ENCODE results near the gene JOSD2.
"Not testable (repeated sequence)": the region's sequence is repeated elsewhere in the genome, so short reads cannot be mapped to it uniquely, and the experiment has no call there.

Gene JOSD2

DNA sequence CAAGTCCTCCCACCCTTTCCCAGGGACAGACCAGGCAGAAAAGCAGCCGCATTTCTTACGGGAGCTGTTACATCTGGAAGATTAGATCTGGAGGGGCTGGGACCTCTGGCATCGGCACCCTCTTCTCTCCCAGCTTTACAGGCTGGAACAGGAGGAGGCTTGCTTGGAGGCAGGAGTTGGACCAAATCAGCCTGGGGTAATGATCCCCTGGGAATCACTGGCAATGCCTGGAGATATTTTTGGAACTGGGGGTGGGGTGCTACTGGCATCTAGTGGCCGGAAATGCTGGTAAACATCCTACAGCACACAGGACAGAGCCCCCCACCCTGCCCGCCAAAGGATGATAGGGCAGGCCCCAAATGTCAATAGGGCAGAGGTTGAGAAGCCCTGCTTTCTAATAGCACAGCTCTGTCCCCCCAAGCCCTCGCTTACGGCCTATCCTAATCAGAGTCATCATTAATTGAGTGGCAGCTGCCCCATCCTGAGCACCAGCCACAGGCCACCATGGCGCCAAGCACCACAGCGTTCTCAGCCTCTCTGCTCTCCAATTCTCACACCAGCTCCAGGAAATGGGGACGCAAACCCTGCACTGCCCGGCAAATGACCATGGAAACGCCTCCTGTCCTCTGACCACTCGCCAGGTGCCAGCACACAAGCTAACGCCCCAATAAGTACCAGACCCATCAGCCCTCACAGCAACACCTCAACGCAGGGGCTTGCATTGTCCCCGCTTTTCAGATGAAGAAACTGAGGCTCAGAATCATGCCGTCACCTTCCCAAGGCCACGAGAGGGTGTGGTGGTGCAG is 36.6 kb upstream of the JOSD2 start:
- DNase-seq (ENCODE audit: low spot score) = no peak

DNA sequence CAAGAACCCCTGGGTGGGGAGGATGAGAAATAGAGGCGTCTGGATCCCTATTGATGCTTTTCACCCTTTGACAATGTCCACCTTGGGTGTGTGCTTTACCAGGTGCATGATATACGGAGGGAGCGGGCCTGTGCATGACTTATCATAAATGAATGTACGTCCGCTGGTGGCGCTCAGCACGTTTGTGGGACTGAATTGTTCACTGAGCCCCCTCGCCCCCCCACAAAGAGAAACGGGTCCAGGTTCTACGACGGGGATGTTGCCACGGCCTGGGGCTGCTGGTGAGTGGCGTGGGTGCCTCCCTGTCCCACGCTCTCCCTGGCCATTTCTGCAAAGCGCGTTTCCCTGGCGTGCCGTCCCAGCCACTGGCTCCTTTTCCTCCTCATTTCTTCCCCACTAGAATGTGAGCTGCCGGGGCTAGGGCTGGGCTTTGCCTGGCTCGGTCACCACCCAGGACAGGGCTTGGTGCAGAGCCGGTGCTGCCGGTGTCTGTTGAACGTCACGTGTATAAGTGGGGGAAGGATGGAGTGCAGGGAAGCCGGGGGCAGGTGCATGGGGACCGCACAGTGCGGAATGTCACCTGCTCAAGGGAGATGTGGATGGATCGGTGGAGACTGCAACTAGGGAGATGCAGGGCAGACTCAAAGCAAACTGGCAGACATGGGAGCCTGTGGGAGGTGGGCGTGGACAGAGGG is 35.7 kb upstream of the JOSD2 start:
- DNase-seq (ENCODE audit: low spot score) = no peak

DNA sequence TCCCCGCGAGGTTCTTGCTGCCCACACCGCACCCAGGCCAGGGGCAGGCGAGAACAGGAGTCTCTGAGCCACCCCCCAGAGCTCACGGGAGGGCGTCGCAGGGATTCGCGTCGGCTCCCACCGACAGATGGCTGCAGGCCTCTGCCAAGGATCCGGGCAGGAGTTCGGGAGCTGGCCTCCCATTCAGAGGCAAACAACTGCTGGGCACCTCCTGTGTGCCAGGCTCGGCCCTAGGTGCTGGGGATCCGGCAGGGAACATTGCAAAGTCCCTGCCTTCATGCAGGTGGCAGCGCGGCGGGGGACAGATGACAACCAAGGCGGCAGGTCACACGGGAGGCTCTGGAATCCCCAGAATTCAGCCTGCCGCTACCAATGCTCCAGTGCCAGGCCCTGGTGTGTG is 32.0 kb upstream of the JOSD2 start:
- no peak for DNase-seq (ENCODE audit: low spot score)

GRCh38 chr19:50537769-50538230 is 26.8 kb upstream of the JOSD2 start:
- peak; percentile 84 for DNase-seq (ENCODE audit: low spot score)

GRCh38 chr19:50537306-50537685 is 26.3 kb upstream of the JOSD2 start:
- no peak for DNase-seq (ENCODE audit: low spot score)

DNA sequence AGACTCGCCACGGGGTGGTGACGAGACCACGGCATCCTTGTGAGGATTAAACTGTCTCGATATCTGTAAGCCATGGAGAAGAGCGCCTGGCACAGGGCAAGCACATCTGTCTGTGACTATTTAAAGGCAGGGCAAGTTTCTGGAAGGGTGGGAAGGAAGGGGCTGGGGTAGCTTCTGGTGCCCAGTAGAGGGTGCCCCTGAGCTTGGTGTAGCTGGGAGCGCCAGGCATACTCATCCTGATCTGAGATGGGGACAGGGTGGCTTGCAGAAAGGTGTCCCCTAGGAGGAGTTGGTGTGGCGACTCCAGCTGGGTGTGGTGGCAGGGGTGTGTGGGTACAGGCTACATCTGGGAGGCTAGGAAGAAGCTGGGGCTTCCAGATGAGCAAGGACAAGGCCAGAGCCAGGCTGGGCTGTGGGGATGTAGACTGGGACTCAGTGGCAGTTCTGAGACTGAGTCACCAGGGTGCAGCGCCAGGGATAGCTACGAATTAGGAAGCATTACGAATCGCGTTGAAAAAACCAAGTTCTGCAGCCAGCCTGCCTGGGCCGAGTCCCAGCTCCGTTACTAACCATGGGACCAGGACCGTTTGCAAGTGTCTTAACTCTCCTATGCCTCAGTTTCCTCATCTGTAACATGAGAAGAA is 25.8 kb upstream of the JOSD2 start:
- no peak for DNase-seq (ENCODE audit: low spot score)

DNA sequence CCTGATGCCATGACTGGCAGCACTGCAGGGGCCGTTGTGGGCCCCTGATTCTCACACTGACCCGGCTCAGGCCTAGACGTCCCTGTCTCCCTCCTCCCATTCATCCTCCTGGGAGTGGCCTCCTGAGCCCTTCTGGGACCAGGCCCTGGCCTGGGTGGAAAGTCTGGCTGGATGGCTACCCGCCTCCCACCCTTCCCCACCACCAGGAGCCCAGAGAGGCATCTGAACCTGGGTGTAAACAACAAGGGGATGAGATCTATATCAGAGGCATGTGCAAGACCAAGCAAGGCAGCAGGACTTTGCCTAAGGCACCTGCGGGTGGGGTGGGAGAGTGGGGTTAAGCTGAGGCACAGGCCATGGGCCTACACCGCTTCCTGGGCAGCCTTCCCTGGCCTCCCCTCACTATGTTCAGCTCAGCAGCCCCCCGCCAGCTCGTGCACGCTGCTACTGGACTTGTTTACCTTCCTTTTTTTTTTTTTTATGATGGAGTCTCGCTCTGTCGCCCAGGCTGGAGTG is 24.7 kb upstream of the JOSD2 start:
- no peak for DNase-seq (ENCODE audit: low spot score)

GRCh38 chr19:50534478-50534877 is 23.5 kb upstream of the JOSD2 start:
- DNase-seq (ENCODE audit: low spot score) = no peak

GRCh38 chr19:50532952-50533351 is 22.0 kb upstream of the JOSD2 start:
- no peak for DNase-seq (ENCODE audit: low spot score)

- no peak for DNase-seq (ENCODE audit: low spot score)
These were observed 20.2 kb upstream of the JOSD2 start for GRCh38 chr19:50531171-50531612.

DNA sequence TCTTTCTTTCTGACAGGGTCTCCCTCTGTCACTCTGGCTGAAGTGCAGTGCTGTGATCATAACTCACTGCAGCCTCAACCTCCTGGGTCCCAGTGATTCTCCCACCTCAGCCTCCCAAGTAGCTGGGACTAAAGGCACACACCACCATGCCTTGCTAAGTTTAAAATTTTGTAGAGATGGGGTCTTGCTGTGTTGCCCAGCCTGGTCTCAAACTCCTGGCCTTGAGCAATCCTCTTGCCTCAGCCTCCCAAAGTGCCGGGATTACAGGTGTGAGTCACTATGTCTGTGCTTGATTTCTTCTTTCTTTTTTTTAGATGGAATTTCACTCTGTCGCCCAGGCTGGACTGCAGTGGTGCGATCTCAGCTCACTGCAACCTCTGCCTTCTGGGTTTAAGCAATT is 17.1 kb upstream of the JOSD2 start:
- not testable (repeated sequence) for DNase-seq (ENCODE audit: low spot score)

DNA sequence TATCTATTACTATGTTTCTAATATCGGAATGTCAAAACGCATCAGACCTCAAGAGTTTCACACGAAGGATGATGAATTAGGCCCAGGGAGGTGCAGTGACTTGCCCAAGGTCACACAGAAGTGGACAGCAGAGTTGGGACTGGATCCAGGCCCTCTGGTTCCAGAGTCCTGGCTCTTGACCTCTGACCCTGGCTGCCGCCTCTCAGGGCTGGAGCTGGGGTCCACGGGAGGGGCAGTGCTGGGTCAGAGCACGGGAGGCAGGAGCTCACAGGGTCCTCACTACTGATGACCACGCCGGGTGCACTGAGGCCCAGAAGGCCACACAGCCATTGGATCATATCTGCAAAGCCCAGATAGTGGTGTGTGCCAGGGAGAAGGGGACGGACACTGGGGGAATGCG is 11.9 kb upstream of the JOSD2 start:
- no peak for DNase-seq (ENCODE audit: low spot score)

- no peak for DNase-seq (ENCODE audit: low spot score)
These were observed 10.0 kb upstream of the JOSD2 start for GRCh38 chr19:50520822-50521465.

DNA sequence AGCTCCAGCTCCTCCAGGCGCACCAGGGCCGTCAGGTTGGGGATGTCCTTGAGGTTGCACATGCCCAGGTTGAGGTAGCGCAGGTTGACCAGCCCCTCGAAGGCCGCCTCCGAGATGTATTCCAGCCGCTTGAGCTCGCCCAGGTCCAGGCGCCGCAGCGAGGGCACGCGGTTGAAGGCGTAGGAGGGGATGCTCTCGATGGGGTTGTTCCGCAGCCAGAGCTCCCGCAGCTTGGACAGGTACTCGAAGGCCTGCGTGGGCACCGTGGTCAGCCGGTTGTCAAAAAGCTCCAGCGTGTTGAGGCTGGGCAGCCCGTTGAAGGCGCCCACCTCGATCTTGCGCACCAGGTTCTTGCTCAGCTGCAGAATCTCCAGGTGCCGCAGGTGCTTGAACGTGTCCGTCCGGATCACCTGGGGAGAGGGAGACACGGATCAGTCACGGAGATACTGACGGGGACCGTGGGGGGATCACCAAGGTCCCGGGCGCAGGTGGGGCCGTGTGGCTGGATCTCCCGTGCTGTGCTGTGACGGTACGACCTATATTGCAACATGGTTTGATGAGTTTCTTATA is 8.1 kb upstream of the JOSD2 start:
- DNase-seq (ENCODE audit: low spot score) = no peak

DNA sequence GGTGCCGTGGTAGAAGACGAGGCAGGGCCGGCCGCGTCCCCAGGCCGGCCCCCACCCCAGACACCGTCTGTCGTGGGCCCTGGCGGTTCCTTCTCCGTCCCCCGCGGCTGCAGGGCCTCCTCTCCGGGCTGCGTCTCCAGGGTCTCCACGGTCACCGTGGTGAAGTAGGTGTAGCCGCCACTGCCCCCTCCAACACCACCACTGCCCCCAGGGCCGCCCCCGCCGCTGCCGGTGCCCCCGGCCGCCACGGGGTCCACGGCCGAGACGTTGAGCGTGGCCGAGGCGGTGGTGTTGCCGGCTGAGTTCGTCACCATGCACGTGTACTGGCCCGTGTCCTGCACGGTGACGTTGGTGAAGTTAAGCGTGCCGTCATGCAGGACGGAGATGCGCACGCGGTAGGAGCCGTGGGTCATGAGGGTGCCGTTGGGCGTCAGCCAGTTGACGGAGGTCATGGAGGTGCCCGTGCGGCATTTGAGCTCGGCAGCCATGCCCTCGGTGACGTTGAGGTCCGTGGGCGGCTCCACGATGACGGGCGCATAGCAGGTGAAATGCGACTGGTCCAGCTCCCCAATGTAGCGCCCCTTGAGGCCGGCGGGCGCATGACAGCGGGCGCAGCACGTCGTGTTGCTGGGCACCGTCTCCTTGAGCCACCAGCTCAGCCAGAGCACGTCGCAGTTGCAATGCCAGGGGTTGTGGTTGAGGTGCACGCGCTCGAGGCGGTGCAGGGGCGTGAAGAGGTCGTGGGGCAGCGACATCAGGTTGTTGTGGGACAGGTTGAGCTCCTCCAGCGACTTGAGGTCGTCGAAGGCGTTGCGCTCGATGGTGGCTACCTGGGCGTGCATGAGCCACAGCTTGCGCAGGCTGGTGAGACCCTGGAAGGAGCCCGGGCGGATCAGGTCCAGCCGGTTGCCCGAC is 7.4 kb upstream of the JOSD2 start:
- no peak for DNase-seq (ENCODE audit: low spot score)

DNA sequence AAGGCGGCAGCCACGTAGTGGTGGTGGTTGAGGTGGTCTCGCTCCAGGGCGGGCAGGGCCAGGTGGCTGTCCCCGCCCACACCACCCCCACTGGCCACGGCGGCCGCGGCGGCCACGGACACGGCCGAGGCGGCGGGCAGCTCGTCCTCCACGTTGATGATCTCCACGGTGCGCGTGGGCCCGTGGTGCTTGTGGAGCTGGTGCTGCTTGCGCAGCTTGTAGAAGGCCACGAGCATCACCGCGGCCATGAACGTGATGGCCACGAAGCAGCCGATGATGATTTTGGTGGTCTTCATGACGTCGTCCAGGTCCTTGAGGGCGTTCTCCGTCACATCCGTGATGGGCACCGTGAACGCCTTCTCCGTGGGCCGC is 6.7 kb upstream of the JOSD2 start:
- DNase-seq (ENCODE audit: low spot score) = no peak

GRCh38 chr19:50516964-50517703 is 6.1 kb upstream of the JOSD2 start:
- no peak for DNase-seq (ENCODE audit: low spot score)

GRCh38 chr19:50516456-50516855 is 5.5 kb upstream of the JOSD2 start:
- no peak for DNase-seq (ENCODE audit: low spot score)

DNA sequence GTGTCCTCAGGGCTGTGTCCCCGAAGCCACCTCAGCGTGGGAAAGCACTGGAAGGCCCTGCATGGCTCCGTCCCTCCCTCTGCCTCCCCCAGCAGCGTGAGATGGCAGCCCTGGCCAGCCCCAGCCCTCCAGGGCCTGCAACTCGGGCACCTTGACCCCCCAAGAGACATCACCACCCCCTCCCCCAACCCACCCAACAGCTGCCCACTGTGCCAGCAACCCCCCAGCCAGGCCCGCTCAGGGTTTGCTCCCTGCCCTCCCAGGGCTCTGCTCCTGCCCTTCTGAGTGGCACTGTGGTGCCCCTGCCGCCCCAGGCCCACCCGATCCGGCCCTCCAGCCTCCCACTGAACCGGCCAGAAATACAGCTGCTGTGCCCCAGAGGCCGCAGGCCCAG is 4.2 kb upstream of the JOSD2 start:
- DNase-seq (ENCODE audit: low spot score) = no peak

All from HuH-7.5 (cell line).